ENCODE results near the gene NT5E. TPM values are rescaled to one million over a fixed set of nuclear protein-coding genes. Genes with fewer than 3 reads are reported as not detected.
"Not testable (repeated sequence)": the region's sequence is repeated elsewhere in the genome, so short reads cannot be mapped to it uniquely, and the experiment has no call there.

The NT5E gene
- total RNA-seq, 1 donor from 2014 or later: 31.2 TPM

DNA sequence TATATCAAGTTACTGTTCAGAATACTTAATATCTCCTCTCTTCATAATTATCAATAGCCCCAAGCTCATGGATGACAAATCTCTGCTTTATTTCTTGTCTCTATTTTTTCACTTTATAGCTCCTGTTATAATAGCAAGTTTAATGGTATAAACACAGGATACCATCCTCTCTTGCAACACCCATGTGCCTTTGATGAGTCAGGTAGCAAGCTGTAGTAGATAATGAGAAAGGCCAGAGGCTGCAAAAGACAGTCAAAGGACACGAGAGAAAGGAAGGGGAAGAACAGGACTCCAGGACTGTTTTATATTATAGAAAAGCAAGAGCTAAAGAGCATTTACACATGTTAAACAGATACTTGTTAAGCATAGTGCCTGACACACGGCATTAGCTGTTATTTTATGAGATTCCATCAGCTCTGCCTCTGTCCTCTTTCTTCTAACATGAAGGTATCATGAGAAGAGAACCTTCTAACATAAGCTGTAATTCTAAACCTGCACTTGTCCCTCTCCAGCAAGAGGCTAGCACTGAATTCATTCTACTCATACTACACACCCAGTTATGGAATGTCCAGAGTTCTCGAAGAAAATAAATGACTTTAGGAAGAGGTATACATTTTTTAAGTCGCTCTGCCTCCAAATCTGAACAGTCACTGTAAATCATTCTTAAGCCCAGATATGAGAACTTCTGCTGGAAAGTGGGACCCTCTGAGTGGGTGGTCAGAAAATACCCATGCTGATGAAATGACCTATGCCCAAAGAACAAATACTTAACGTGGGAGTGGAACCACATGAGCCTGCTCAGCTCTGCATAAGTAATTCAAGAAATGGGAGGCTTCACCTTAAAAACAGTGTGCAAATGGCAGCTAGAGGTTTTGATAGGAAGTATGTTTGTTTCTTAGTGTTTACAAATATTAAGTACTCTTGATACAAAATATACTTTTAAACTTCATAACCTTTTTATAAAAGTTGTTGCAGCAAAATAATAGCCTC is 45.0 kb downstream of the NT5E start:
- DNase-seq: no peak

- no peak for DNase-seq
Observed at GRCh38 chr6:85496009-85496579, 46.2 kb downstream of the NT5E start.

DNA sequence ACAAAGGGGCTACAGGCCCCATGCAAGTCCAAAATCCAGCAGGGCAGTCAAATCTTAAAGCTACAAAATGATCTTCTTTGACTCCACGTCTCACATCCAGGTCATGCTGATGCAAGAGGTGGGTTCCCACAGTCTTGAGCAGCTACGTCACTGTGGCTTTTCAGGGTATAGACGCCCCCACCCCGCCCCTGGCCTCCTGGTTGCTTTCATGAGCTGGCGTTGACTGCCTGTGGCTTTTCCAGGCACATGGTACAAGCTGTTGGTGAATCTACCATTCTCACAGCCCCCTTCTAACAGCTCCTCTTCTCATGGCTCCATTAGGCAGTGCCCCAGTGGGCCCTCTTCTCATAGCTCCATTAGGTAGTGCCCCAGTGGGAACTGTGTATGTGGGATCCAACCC is 47.0 kb downstream of the NT5E start:
- no peak for DNase-seq

DNA sequence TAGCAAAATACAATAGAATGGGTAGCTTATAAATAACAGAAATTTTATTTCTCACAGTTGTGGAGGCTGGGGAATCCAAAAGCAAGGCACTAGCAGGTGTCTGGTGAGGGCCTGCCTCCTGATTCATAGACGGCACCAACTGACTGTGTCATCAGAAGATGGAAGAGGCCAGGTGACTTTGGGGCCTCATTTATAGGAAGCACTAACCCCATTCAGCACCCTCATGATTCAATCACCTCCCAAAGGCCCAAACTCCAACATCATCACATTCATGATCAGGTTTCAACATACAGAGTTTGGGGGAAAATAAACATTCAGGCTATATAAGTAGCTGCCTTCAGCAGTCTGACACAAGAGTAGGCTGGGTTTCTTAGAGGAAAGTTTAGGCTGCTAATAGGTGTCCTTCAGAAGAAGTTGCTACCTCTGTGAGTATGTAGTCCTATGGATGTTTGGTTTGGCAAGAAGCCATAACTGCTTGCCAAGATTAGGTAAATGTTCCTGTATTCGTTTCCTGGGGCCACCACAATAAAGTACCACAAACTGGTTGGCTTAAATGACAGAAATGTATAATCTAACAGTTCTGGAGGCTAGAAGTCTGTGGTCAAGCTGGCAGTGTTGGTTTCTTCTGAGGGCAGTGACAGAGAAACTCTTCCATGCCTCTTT is 48.8 kb downstream of the NT5E start:
- no peak for DNase-seq

DNA sequence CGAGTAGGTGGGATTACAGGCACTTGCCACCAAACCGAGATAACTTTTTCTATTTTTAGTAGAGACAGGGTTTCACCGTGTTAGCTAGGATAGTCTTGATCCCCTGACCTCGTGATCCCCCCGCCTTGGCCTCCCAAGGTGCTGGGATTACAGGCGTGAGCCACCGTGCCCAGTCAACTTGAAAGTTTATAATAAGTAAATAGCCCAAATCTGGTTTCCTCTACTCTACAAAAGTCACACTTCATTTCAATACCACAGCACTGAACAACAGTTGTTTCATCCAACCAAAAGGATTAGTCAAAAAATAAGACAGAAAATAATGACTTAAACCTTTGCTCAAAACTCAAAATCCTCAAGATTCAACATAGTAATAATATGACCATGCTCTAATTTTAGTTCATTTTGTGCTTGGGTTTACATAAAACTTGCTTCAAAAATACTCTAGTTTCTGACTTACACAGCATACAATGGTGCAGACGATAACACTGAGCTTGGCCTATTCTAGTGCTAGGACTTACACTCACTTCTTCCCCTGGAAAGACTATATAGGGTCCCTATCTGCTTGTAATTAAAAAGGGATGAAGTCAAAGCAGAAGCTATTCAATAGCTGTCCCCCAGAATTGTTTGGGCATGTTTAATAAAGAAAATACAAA is 56.7 kb downstream of the NT5E start:
- no peak for DNase-seq

DNA sequence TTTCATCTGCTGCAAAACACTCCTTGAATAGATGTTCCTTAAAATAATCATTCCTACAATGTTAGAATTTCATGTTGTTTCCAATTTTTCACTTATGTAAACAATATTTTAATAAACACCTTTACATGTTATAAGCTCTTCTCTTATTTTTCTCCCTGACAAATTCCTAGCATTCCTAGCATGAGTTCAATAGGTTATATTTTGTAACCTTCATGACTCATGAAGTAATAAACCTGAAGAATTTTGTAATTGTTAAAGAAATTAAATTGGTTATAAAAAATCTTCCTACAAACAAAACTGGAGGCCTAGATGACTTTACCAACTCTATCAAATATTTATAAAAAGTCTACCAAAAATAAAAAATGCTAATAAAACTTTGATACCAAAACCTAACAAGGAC is 66.3 kb downstream of the NT5E start:
- DNase-seq: no peak

DNA sequence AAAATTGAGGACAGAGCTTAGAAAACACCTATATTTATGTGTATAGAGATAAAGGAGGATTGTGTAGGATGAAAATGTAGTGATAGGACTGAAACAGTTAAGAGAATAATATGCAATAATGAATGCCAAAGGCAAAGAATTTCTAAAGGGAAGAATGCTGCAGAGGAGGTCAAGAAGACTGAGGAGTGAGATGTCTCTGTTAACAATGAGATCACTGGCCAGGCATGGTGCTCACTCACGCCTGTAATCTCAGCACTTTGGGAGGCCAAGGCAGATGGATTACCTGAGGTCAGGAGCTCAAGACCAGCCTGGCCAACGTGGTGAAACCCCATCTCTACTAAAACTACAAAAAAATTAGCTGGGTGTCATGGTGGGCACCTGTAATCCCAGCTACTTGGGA is 74.4 kb downstream of the NT5E start:
- not testable (repeated sequence) for DNase-seq

DNA sequence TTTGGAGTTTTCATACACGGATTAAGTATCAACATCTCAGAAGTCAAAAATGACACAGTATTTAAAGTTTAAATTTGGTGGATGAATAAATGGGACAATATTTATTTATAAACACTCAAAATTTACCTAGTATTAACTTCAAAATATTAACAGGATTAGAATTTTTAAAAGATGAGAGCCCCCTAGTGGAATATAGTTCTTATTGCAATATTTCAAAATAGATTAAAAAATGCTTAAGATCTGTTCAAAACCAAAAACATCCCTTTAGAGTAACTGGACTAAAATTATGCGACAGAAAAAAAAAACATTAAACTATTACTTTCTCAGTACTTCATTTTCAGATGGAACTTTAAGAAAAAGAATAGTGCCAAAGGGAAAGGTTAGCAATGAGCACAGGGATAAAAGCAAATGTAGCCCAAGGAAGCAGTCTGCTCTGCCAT is 87.2 kb downstream of the NT5E start:
- DNase-seq: no peak

- DNase-seq: no peak
Observed at GRCh38 chr6:85544776-85545175, 94.9 kb downstream of the NT5E start.

Other genes with a start within 250 kb of the NT5E start
- 102 TPM for gene SNX14, start 143.8 kb downstream of the NT5E start, total RNA-seq
- 71.9 TPM for gene SYNCRIP, start 192.8 kb downstream of the NT5E start, total RNA-seq